ENCODE results near the gene TUFM. TPM values are rescaled to one million over a fixed set of nuclear protein-coding genes. Genes with fewer than 3 reads are reported as not detected.

Gene TUFM
- total RNA-seq: 100 to 1,000 TPM; 106 to 111 TPM

GRCh38 chr16:28846080-28846932 is at the start of gene TUFM:
Gene TUFM, minus strand, starts transcription at chr16:28846348. Its CDS starts 79 bp downstream, at chr16:28846269.

GRCh38 chr16:28878083-28878926 is 32.2 kb upstream of the TUFM start, which contains the start of gene ATP2A1:
Gene ATP2A1, plus strand, starts transcription at chr16:28878488. Its CDS starts 184 bp downstream, at chr16:28878672.

GRCh38 chr16:28822520-28823290 is 23.4 kb downstream of the TUFM start, which contains the start of gene ATXN2L:
Gene ATXN2L, plus strand, starts transcription at chr16:28822999. Its CDS starts 261 bp downstream, at chr16:28823260.

Small RNA genes within 50 kb of the gene (microRNA-seq; reads per million reads assigned to microRNA genes)
- gene MIR4721 (ENCODE audit: borderline microRNAs expressed, borderline replicate concordance): not detected

Other genes starting within 250 kb of the TUFM start
- under 1 TPM; 0.36 to 0.38 TPM for gene SULT1A2, start 249.3 kb downstream of the TUFM start, total RNA-seq
- 10 to 100 TPM; 13.2 to 14.7 TPM for gene SULT1A1, start 236.3 kb downstream of the TUFM start, total RNA-seq
- not detected for gene NPIPB8, start 208.3 kb downstream of the TUFM start, total RNA-seq
- gene EIF3C, start 134.9 kb downstream of the TUFM start, total RNA-seq: 100 to 1,000 TPM; 514 to 536 TPM
- gene NPIPB9, start 94.6 kb downstream of the TUFM start, total RNA-seq: 1 to 10 TPM; 1.2 to 1.3 TPM
- 100 to 1,000 TPM; 240 to 248 TPM for gene ATXN2L, start 23.3 kb downstream of the TUFM start, total RNA-seq
- gene SH2B1, start 17.5 kb upstream of the TUFM start, total RNA-seq: 10 to 100 TPM; 57.7 to 57.9 TPM
- gene ATP2A1, start 32.1 kb upstream of the TUFM start, total RNA-seq: 1 to 10 TPM in 1 of 2 experiments, under 1 TPM in 1; 0.79 to 1.2 TPM
- gene RABEP2, start 78.9 kb upstream of the TUFM start, total RNA-seq: 10 to 100 TPM; 20.8 to 22.5 TPM
- gene CD19, start 85.6 kb upstream of the TUFM start, total RNA-seq: under 1 TPM; 0.13 to 0.70 TPM
- 10 to 100 TPM; 96.2 to 97.9 TPM for gene NFATC2IP, start 104.6 kb upstream of the TUFM start, total RNA-seq
- 10 to 100 TPM; 24.5 to 25.4 TPM for gene SPNS1, start 128.4 kb upstream of the TUFM start, total RNA-seq
- gene LAT, start 138.7 kb upstream of the TUFM start, total RNA-seq: 100 to 1,000 TPM; 333 to 352 TPM